ENCODE data around the gene CDC20B. TPM values are rescaled to one million over a fixed set of nuclear protein-coding genes. Genes with fewer than 3 reads are reported as not detected.
"Not testable (repeated sequence)": the region's sequence is repeated elsewhere in the genome, so short reads cannot be mapped to it uniquely, and the experiment has no call there.

CDC20B gene
- total RNA-seq, 1 experiment from 2014 or later: not detected

GRCh38 chr5:55104036-55104772 lies 68.8 kb downstream of the CDC20B start:
- H3K9me3 ChIP-seq (replicated peaks): no peaks in the 10 kb centered on the region
- H3K27me3 ChIP-seq (replicated peaks): no peaks in the 10 kb centered on the region
- H3K4me1 ChIP-seq (replicated peaks): no peaks in the 10 kb centered on the region
- no peaks in the 10 kb centered on the region for H3K36me3 ChIP-seq
- DNase-seq (ENCODE audit: low read depth in 1 of 2, low spot score in 2 of 2): no peak
- H3K4me3 ChIP-seq: no peak overlapping the region
- H3K27ac ChIP-seq: no peak overlapping the region

- H3K4me1 ChIP-seq (replicated peaks): no peaks in the 10 kb centered on the region
- H3K27me3 ChIP-seq (replicated peaks): no peaks in the 10 kb centered on the region
- H3K27ac ChIP-seq: no peak within 1 kb of the TSS
- no peaks in the 10 kb centered on the region for H3K9me3 ChIP-seq (replicated peaks)
- H3K4me3 ChIP-seq: no peak within 1 kb of the TSS
- no peaks in the 10 kb centered on the region for H3K36me3 ChIP-seq
- no peak for DNase-seq (ENCODE audit: low read depth in 1 of 2, low spot score in 2 of 2)
Observed at GRCh38 chr5:55102348-55102747, 70.6 kb downstream of the CDC20B start, which contains the start of gene GZMA. Gene GZMA, plus strand, starts transcription at chr5:55102646. Its CDS starts 37 bp downstream, at chr5:55102683.

- no peak for DNase-seq (ENCODE audit: low read depth in 1 of 2, low spot score in 2 of 2)
- Histone ChIP-seq H3K36me3 (no peaks in the 10 kb centered on the region), H3K4me1 (replicated peaks) (no peaks in the 10 kb centered on the region), H3K27ac (no peak overlapping the region), H3K27me3 (replicated peaks) (no peaks in the 10 kb centered on the region), H3K4me3 (no peak overlapping the region), H3K9me3 (replicated peaks) (no peaks in the 10 kb centered on the region)
Observed at GRCh38 chr5:55101556-55102276, 71.3 kb downstream of the CDC20B start.

- H3K27ac ChIP-seq; H3K9me3 ChIP-seq (replicated peaks); H3K36me3 ChIP-seq; H3K4me3 ChIP-seq; DNase-seq (ENCODE audit: low read depth in 1 of 2, low spot score in 2 of 2); H3K27me3 ChIP-seq (replicated peaks); H3K4me1 ChIP-seq (replicated peaks): not testable (repeated sequence)
Observed at GRCh38 chr5:55101148-55101547, 71.8 kb downstream of the CDC20B start.

GRCh38 chr5:55096861-55097260 lies 76.1 kb downstream of the CDC20B start:
- no peak for DNase-seq (ENCODE audit: low read depth in 1 of 2, low spot score in 2 of 2)

GRCh38 chr5:55096182-55096581 lies 76.8 kb downstream of the CDC20B start:
- DNase-seq (ENCODE audit: low read depth in 1 of 2, low spot score in 2 of 2): no peak
- Histone ChIP-seq H3K9me3 (replicated peaks) (no peaks in the 10 kb centered on the region), H3K4me3 (no peak overlapping the region), H3K27ac (no peak overlapping the region), H3K4me1 (replicated peaks) (no peaks in the 10 kb centered on the region), H3K27me3 (replicated peaks) (no peaks in the 10 kb centered on the region), H3K36me3 (no peaks in the 10 kb centered on the region)

More at GRCh38 chr5:55096861-55097260, 76.1 kb downstream of the CDC20B start:
- Histone ChIP-seq H3K27ac (no peak overlapping the region), H3K4me1 (replicated peaks) (no peaks in the 10 kb centered on the region), H3K9me3 (replicated peaks) (no peaks in the 10 kb centered on the region), H3K36me3 (no peaks in the 10 kb centered on the region), H3K27me3 (replicated peaks) (no peaks in the 10 kb centered on the region), H3K4me3 (no peak overlapping the region)

GRCh38 chr5:55091011-55091410 lies 82.0 kb downstream of the CDC20B start:
- not testable (repeated sequence) for H3K27ac ChIP-seq; DNase-seq (ENCODE audit: low read depth in 1 of 2, low spot score in 2 of 2); H3K27me3 ChIP-seq (replicated peaks); H3K4me1 ChIP-seq (replicated peaks); H3K4me3 ChIP-seq; H3K9me3 ChIP-seq (replicated peaks); H3K36me3 ChIP-seq

GRCh38 chr5:55089301-55089700 lies 83.7 kb downstream of the CDC20B start:
- not testable (repeated sequence) for H3K4me3 ChIP-seq; H3K27me3 ChIP-seq (replicated peaks); H3K27ac ChIP-seq; H3K4me1 ChIP-seq (replicated peaks); DNase-seq (ENCODE audit: low read depth in 1 of 2, low spot score in 2 of 2); H3K9me3 ChIP-seq (replicated peaks); H3K36me3 ChIP-seq

GRCh38 chr5:55081541-55081940 lies 91.4 kb downstream of the CDC20B start:
- H3K27me3 ChIP-seq (replicated peaks): no peaks in the 10 kb centered on the region
- H3K4me3 ChIP-seq: no peak overlapping the region
- no peaks in the 10 kb centered on the region for H3K36me3 ChIP-seq
- H3K27ac ChIP-seq: no peak overlapping the region
- no peaks in the 10 kb centered on the region for H3K9me3 ChIP-seq (replicated peaks)
- H3K4me1 ChIP-seq (replicated peaks): no peaks in the 10 kb centered on the region
- DNase-seq (ENCODE audit: low read depth in 1 of 2, low spot score in 2 of 2): no peak

GRCh38 chr5:55073211-55073610 lies 99.8 kb downstream of the CDC20B start:
- no peaks in the 10 kb centered on the region for H3K4me1 ChIP-seq (replicated peaks)
- H3K4me3 ChIP-seq: no peak overlapping the region
- no peaks in the 10 kb centered on the region for H3K27me3 ChIP-seq (replicated peaks)
- H3K27ac ChIP-seq: no peak overlapping the region
- no peaks in the 10 kb centered on the region for H3K9me3 ChIP-seq (replicated peaks)
- DNase-seq (ENCODE audit: low read depth in 1 of 2, low spot score in 2 of 2): no peak
- H3K36me3 ChIP-seq: no peaks in the 10 kb centered on the region

- Histone ChIP-seq H3K9me3 (replicated peaks) (no peaks in the 10 kb centered on the region), H3K27ac (no peak overlapping the region), H3K4me3 (no peak overlapping the region), H3K4me1 (replicated peaks) (no peaks in the 10 kb centered on the region), H3K27me3 (replicated peaks) (no peaks in the 10 kb centered on the region), H3K36me3 (no peaks in the 10 kb centered on the region)
- no peak for DNase-seq (ENCODE audit: low read depth in 1 of 2, low spot score in 2 of 2)
Observed at GRCh38 chr5:55072666-55073065, 100.3 kb downstream of the CDC20B start.

GRCh38 chr5:55071413-55071812 lies 101.6 kb downstream of the CDC20B start:
- no peaks in the 10 kb centered on the region for H3K4me1 ChIP-seq (replicated peaks)
- no peaks in the 10 kb centered on the region for H3K36me3 ChIP-seq
- no peaks in the 10 kb centered on the region for H3K27me3 ChIP-seq (replicated peaks)
- no peak overlapping the region for H3K27ac ChIP-seq
- DNase-seq (ENCODE audit: low read depth in 1 of 2, low spot score in 2 of 2): no peak
- no peak overlapping the region for H3K4me3 ChIP-seq
- H3K9me3 ChIP-seq (replicated peaks): no peaks in the 10 kb centered on the region

GRCh38 chr5:55070968-55071367 lies 102.0 kb downstream of the CDC20B start:
- no peaks in the 10 kb centered on the region for H3K4me1 ChIP-seq (replicated peaks)
- no peaks in the 10 kb centered on the region for H3K9me3 ChIP-seq (replicated peaks)
- no peak overlapping the region for H3K4me3 ChIP-seq
- DNase-seq (ENCODE audit: low read depth in 1 of 2, low spot score in 2 of 2): no peak
- no peaks in the 10 kb centered on the region for H3K27me3 ChIP-seq (replicated peaks)
- no peaks in the 10 kb centered on the region for H3K36me3 ChIP-seq
- no peak overlapping the region for H3K27ac ChIP-seq

GRCh38 chr5:55066277-55066676 lies 106.7 kb downstream of the CDC20B start:
- H3K4me1 ChIP-seq (replicated peaks): peaks cover 21% of the 10 kb centered on the region
- H3K27ac ChIP-seq: no peak overlapping the region
- no peak overlapping the region for H3K4me3 ChIP-seq
- H3K36me3 ChIP-seq: no peaks in the 10 kb centered on the region
- H3K27me3 ChIP-seq (replicated peaks): no peaks in the 10 kb centered on the region
- DNase-seq (ENCODE audit: low read depth in 1 of 2, low spot score in 2 of 2): no peak
- no peaks in the 10 kb centered on the region for H3K9me3 ChIP-seq (replicated peaks)
